Suprapubic skin (tissue), 3 donors: ENCODE measurements around the gene HOXB9.

Experiments used
- CTCF ChIP-seq, 2 donors: fragments of 200-600 bp in 1 of 2; fragments of 450-650 bp in 1 of 2; sonication (generic) in 1 of 2; IDR thresholded peaks; one replicate each; pipeline ENCODE4 v1.5.1; 2016 to 2019; ENCODE audit warnings: antibody characterized with exemption in 2 of 2, mild to moderate bottlenecking in 1 of 2, moderate library complexity in 1 of 2
- EP300 ChIP-seq: sonication (generic); formaldehyde crosslinking; IDR thresholded peaks from one replicate; pipeline ENCODE4 v1.6.1; 2017; ENCODE audit warnings: antibody characterized with exemption

- TF ChIP-seq EP300: no peak
- TF ChIP-seq CTCF (IDR thresholded peaks at IDR 0.05): no peak
Measured at GRCh38 chr17:48608494-48608834, 17.7 kb downstream of the HOXB9 start.
